CD8-positive, alpha-beta memory T cell (primary cell): ENCODE data around the gene YAF2. TPM values are rescaled to one million over a fixed set of nuclear protein-coding genes. Genes with fewer than 3 reads are reported as not detected.
"Not testable (repeated sequence)": the region's sequence is repeated elsewhere in the genome, so short reads cannot be mapped to it uniquely, and the experiment has no call there.

Source experiments
- CTCF ChIA-PET: fragments of 350-600 bp; sonication (Branson Sonifier 250); formaldehyde crosslinking; loops from one replicate; lab custom pipeline; 2021; ENCODE audit warnings: antibody characterized with exemption; lab: Charles Lee
- POLR2A ChIA-PET: fragments of 350-600 bp; sonication (Branson Sonifier 250); formaldehyde crosslinking; loops from one replicate; lab custom pipeline; 2021; ENCODE audit warnings: antibody characterized with exemption; lab: Charles Lee
- DNase-seq, 5 donors: peaks; one replicate each; pipeline versions ENCODE4 v3.0.0 to v3.0.0-alpha.2; 2020 to 2022; ENCODE audit warnings: mixed read lengths in 1 of 5
- H3K27ac ChIP-seq: one replicate; pipeline ENCODE4 v1.7.0; 2013; ENCODE audit warnings: low read depth, mild to moderate bottlenecking, low read length, moderate library complexity
- H3K27me3 ChIP-seq: 2 replicates; pipeline ENCODE4 v1.7.0; 2013; ENCODE audit warnings: low read length, mild to moderate bottlenecking; ENCODE audit not compliant: insufficient read depth, poor library complexity, severe bottlenecking
- H3K36me3 ChIP-seq: 2 replicates; pipeline ENCODE4 v1.7.0; 2013; ENCODE audit warnings: mild to moderate bottlenecking, low read length, moderate library complexity; ENCODE audit not compliant: insufficient read depth
- H3K4me1 ChIP-seq: 2 replicates; pipeline ENCODE4 v1.7.0; 2013; ENCODE audit warnings: mild to moderate bottlenecking, low read length, moderate library complexity; ENCODE audit not compliant: insufficient read depth
- H3K4me3 ChIP-seq: 2 replicates; pipeline ENCODE4 v1.7.0; 2013; ENCODE audit warnings: mild to moderate bottlenecking, low read length
- H3K9me3 ChIP-seq: 2 replicates; pipeline ENCODE4 v1.7.0; 2013; ENCODE audit warnings: mild to moderate bottlenecking, low read length
- H3K27ac Mint-ChIP-seq, 8 donors: one replicate each; pipeline ENCODE4 v1.8.0; 2020 to 2021; ENCODE audit warnings: mixed read lengths in 8 of 8, mild to moderate bottlenecking in 6 of 8, inconsistent platforms in 3 of 8, moderate library complexity in 3 of 8
- H3K27me3 Mint-ChIP-seq, 2 donors: one replicate each; pipeline ENCODE4 v1.8.0; 2020 to 2021; ENCODE audit warnings: mixed read lengths in 2 of 2, mild to moderate bottlenecking in 1 of 2, moderate library complexity in 1 of 2
- H3K36me3 Mint-ChIP-seq, 3 donors: one replicate each; pipeline ENCODE4 v1.8.0; 2020 to 2021; ENCODE audit warnings: mixed read lengths in 3 of 3, inconsistent platforms in 1 of 3, mild to moderate bottlenecking in 1 of 3
- H3K4me1 Mint-ChIP-seq, 3 donors: one replicate each; pipeline ENCODE4 v1.8.0; 2020 to 2021; ENCODE audit warnings: mixed read lengths in 3 of 3, inconsistent platforms in 1 of 3, mild to moderate bottlenecking in 1 of 3
- H3K4me3 Mint-ChIP-seq, 7 donors: one replicate each; pipeline ENCODE4 v1.8.0; 2020 to 2021; ENCODE audit warnings: mixed read lengths in 7 of 7, mild to moderate bottlenecking in 6 of 7, moderate library complexity in 4 of 7, inconsistent platforms in 2 of 7
- H3K9me3 Mint-ChIP-seq, 5 donors: one replicate each; pipeline ENCODE4 v1.8.0; 2020 to 2022; ENCODE audit warnings: mixed read lengths in 5 of 5, mild to moderate bottlenecking in 3 of 5, moderate library complexity in 2 of 5, inconsistent platforms in 1 of 5
- polyA plus RNA-seq: library from polyadenylated mRNA; unstranded; fragments of 300-500 nt; fragmentation: Illumina TruSeq; gene quantifications from one replicate; pipeline ENCODE4 v1.2.3, GENCODE V29; 2021
- total RNA-seq, 2 experiments: library from RNA; stranded (reverse); gene quantifications; one replicate each; pipeline ENCODE4 v1.2.3, GENCODE V29; 2021

The YAF2 gene
- total and polyA plus RNA-seq, 3 experiments from 2014 or later = 26.3 to 37.8 (median 36.2) TPM

DNA sequence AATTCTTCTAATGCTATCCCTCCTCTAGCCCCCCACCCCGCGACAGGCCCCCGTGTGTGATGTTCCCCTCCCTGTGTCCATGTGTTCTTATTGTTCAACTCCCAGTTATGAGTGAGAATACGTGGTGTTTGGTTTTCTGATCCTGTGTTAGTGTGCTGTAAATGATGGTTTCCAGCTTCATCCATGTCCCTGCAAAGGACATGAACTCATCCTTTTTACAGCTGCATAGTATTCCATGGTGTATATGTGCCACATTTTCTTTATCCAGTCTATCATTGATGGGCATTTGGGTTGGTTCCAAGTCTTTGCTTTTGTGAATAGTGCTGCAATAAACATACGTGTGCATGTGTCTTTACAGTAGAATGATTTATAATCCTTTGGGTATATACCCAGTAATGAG, 13.5 kb downstream of the YAF2 start:
- H3K27me3 ChIP-seq, H3K27ac ChIP-seq, H3K4me3 Mint-ChIP-seq, H3K4me3 ChIP-seq, POLR2A ChIA-PET, H3K9me3 ChIP-seq, CTCF ChIA-PET, DNase-seq, H3K9me3 Mint-ChIP-seq, H3K27me3 Mint-ChIP-seq, H3K36me3 ChIP-seq: not testable (repeated sequence)
- Mint-ChIP-seq H3K27ac (peak overlapping the region in 1 of 8 donors; percentile 26), H3K36me3 (peaks cover 1 to 15% (median 14%) of the 10 kb centered on the region in 3 donors), H3K4me1 (peaks cover 38 to 46% (median 45%) of the 10 kb centered on the region in 3 donors)
- peaks cover 13% of the 10 kb centered on the region for H3K4me1 ChIP-seq

DNA sequence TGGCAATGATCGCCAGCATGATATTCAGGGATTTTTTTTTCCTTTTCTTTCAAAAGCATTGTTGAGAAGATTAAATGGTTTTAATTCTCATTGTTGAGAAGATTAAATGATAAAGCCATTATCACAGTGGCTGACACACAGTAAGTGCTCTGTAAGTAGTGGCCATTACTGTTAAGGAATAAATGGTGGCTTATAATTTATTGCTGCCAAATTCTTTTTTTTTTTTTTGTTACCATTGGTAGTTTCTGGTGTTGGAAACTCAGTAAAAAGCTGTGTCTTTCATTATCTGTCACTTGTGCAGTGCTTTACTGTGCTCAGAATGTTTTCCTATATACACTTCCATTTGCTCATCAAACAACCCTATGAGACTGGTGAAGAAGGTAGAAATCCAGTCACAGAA, 15.3 kb downstream of the YAF2 start:
- ChIA-PET CTCF (no interaction called here), POLR2A (no interaction called here)
- H3K27ac Mint-ChIP-seq = no peak overlapping the region

DNA sequence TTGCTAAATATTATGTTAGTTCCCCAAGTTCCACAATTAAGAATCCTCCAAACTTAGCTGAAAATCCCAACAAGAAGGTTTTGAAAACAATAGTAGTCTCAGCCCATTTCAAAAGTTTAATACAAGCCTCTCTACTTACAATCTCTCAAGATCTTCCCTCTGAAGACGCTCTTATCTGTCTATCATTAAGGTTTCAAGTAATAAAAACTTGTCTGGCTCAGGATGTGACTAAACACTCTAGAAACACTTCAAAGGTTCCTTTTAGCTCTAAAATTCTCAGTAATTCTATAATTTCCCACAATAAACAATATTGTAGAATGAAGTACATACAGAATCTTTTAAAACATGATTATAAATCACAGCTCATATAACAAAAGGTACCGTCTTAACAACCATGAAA, 16.3 kb downstream of the YAF2 start:
- no peak overlapping the region for H3K4me3 ChIP-seq
- H3K36me3 Mint-ChIP-seq = peaks cover 1 to 15% (median 14%) of the 10 kb centered on the region in 3 donors
- CTCF ChIA-PET = no interaction called here
- no peaks in the 10 kb centered on the region for H3K9me3 ChIP-seq
- no peaks in the 10 kb centered on the region for H3K9me3 Mint-ChIP-seq
- H3K36me3 ChIP-seq = peaks cover 3% of the 10 kb centered on the region
- peaks cover 13% of the 10 kb centered on the region for H3K4me1 ChIP-seq
- peak overlapping the region in 1 of 8 donors; percentile 51 for H3K27ac Mint-ChIP-seq
- H3K4me3 Mint-ChIP-seq = peak overlapping the region in 2 of 7 donors; percentile 1 to 23
- DNase-seq = no peak
- no peaks in the 10 kb centered on the region for H3K27me3 Mint-ChIP-seq
- POLR2A ChIA-PET = no interaction called here
- peaks cover 54 to 69% (median 67%) of the 10 kb centered on the region in 3 donors for H3K4me1 Mint-ChIP-seq
- H3K27me3 ChIP-seq = no peaks in the 10 kb centered on the region
- H3K27ac ChIP-seq = no peak overlapping the region

More for the DNA sequence above, 15.3 kb downstream of the YAF2 start:
- DNase-seq = no peak
- peaks cover 51 to 64% (median 61%) of the 10 kb centered on the region in 3 donors for H3K4me1 Mint-ChIP-seq
- no peak overlapping the region for H3K27ac ChIP-seq
- H3K27me3 Mint-ChIP-seq = no peaks in the 10 kb centered on the region
- H3K4me1 ChIP-seq = peaks cover 13% of the 10 kb centered on the region
- no peaks in the 10 kb centered on the region for H3K9me3 Mint-ChIP-seq
- peaks cover 1 to 15% (median 14%) of the 10 kb centered on the region in 3 donors for H3K36me3 Mint-ChIP-seq
- no peak overlapping the region for H3K4me3 ChIP-seq
- no peaks in the 10 kb centered on the region for H3K9me3 ChIP-seq
- H3K4me3 Mint-ChIP-seq = no peak overlapping the region
- peaks cover 3% of the 10 kb centered on the region for H3K36me3 ChIP-seq
- no peaks in the 10 kb centered on the region for H3K27me3 ChIP-seq

DNA sequence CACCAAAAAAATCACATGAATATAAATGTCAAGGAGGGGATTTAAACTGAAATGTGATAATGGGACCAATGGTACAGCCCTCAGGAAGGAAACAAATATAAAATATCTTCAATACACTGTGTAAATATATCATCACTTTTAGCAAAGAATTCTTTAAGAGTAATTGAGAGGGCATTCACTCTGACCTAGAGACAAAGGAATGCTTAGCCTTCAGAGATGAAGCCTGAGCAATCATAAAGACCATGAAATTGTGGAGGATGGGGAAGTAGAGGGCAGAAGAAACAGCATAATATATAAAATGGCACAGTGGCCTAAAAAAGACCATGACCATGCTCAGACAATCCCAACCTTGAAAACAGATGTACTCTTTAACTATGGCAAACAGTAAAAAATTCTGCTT, 20.4 kb downstream of the YAF2 start:
- H3K36me3 Mint-ChIP-seq = peaks cover 0 to 3% (median 0%) of the 10 kb centered on the region in 3 donors
- Histone ChIP-seq H3K27ac (no peak overlapping the region), H3K36me3 (no peaks in the 10 kb centered on the region), H3K4me3 (no peak overlapping the region), H3K4me1 (peaks cover 9% of the 10 kb centered on the region), H3K9me3 (no peaks in the 10 kb centered on the region), H3K27me3 (no peaks in the 10 kb centered on the region)
- H3K4me3 Mint-ChIP-seq = no peak overlapping the region
- ChIA-PET CTCF (no interaction called here), POLR2A (no interaction called here)
- H3K9me3 Mint-ChIP-seq = no peaks in the 10 kb centered on the region
- H3K4me1 Mint-ChIP-seq = peaks cover 57 to 81% (median 81%) of the 10 kb centered on the region in 3 donors
- H3K27ac Mint-ChIP-seq = no peak overlapping the region
- no peaks in the 10 kb centered on the region for H3K27me3 Mint-ChIP-seq
- DNase-seq = no peak

DNA sequence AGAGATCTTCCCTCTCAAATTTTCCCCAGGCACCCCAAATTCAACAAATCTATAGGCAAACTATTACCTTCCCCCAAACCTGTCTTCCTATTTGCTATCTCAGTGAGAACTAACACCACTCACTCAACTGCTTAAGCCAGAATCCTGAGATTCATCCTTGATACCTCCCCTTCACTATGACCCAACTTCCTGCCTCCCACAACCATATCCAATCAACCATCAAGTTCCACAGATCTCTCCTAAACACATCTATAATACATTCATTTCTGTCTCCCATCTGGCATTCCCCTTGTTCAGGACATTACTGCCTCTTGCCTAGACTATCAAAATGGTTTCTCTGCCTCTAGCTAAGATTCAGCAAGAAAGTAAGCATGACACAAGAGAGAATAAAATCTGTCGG, 21.3 kb downstream of the YAF2 start:
- H3K36me3 ChIP-seq = no peaks in the 10 kb centered on the region
- Mint-ChIP-seq H3K4me3 (no peak overlapping the region), H3K27ac (peak overlapping the region in 5 of 8 donors; percentile 1 to 49 (median 23)), H3K27me3 (no peaks in the 10 kb centered on the region), H3K36me3 (peaks cover 0 to 3% (median 1%) of the 10 kb centered on the region in 3 donors), H3K4me1 (peaks cover 51 to 77% (median 76%) of the 10 kb centered on the region in 3 donors), H3K9me3 (no peaks in the 10 kb centered on the region)
- no peak for DNase-seq
- H3K4me1 ChIP-seq = peaks cover 2% of the 10 kb centered on the region
- H3K27me3 ChIP-seq = no peaks in the 10 kb centered on the region
- POLR2A ChIA-PET = no interaction called here
- H3K4me3 ChIP-seq = no peak overlapping the region
- CTCF ChIA-PET = no interaction called here
- no peaks in the 10 kb centered on the region for H3K9me3 ChIP-seq
- no peak overlapping the region for H3K27ac ChIP-seq

GRCh38 chr12:42215759-42216158, 22.3 kb downstream of the YAF2 start:
- POLR2A ChIA-PET, CTCF ChIA-PET: not testable (repeated sequence)

DNA sequence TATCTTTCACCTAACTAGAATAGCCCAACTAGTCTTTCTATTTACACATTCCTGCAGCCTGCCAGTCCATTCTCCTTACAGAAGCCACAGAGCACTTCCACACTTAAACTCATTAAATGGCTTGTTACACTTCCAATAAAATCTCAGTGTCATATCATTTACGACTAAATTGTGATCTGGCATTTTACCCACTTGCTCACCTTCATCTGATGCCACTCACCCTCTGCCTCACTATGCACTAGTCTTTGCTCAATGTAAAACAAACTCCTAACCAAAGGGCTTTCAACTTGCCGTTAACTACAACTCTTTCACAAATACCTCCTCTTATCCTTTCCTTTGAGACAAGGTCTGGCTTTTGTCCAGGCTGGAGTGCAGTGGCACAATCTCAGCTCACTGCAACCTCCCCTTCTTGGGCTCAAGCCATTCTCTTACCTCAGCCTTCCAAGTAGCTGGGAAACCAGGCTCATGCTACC, 24.1 kb downstream of the YAF2 start:
- Histone ChIP-seq H3K27me3 (no peaks in the 10 kb centered on the region), H3K36me3 (peaks cover 6% of the 10 kb centered on the region), H3K4me3 (no peak overlapping the region), H3K4me1 (no peaks in the 10 kb centered on the region), H3K9me3 (no peaks in the 10 kb centered on the region), H3K27ac (no peak overlapping the region)
- Mint-ChIP-seq H3K27me3 (no peaks in the 10 kb centered on the region), H3K36me3 (peaks cover 3 to 14% (median 4%) of the 10 kb centered on the region in 3 donors), H3K4me1 (peaks cover 33 to 62% (median 57%) of the 10 kb centered on the region in 3 donors), H3K9me3 (no peaks in the 10 kb centered on the region), H3K27ac (peak overlapping the region in 3 of 8 donors; percentile 6 to 66 (median 35)), H3K4me3 (peak overlapping the region in 1 of 7 donors; percentile 62)
- ChIA-PET CTCF (no interaction called here), POLR2A (no interaction called here)
- DNase-seq = no peak

More at GRCh38 chr12:42215759-42216158, 22.3 kb downstream of the YAF2 start:
- H3K27me3 Mint-ChIP-seq, H3K9me3 ChIP-seq, H3K4me1 ChIP-seq, H3K36me3 ChIP-seq, DNase-seq, H3K4me3 ChIP-seq, H3K4me3 Mint-ChIP-seq, H3K27ac ChIP-seq, H3K36me3 Mint-ChIP-seq, H3K9me3 Mint-ChIP-seq, H3K27me3 ChIP-seq: not testable (repeated sequence)
- Mint-ChIP-seq H3K27ac (peak overlapping the region in 1 of 8 donors; percentile 1), H3K4me1 (peaks cover 46 to 67% (median 67%) of the 10 kb centered on the region in 3 donors)

DNA sequence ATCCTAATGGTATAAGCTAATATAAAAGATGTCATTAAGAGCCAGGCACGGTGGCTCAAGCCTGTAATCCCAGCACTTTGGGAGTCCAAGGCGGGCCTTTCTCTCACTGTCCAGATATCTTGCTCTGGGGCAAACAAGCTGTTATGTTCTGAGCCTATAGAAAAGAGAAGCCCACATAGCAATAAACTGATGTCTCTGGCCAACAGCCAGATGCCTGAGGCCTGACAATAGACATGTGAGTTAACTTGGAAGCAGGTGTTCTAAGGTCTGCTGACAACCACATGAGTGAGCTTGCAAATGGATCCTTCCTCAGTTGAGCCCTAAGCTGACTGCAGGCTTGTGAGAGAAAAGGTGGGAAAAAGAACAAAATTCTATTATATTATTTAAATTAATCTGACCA, 25.0 kb downstream of the YAF2 start:
- no peak for DNase-seq
- ChIA-PET CTCF (no interaction called here), POLR2A (no interaction called here)
- no peaks in the 10 kb centered on the region for H3K27me3 ChIP-seq
- H3K27ac ChIP-seq = no peak overlapping the region
- no peaks in the 10 kb centered on the region for H3K27me3 Mint-ChIP-seq
- H3K36me3 ChIP-seq = peaks cover 6% of the 10 kb centered on the region
- H3K4me3 ChIP-seq = no peak overlapping the region
- no peak overlapping the region for H3K4me3 Mint-ChIP-seq
- H3K36me3 Mint-ChIP-seq = peaks cover 4 to 21% (median 6%) of the 10 kb centered on the region in 3 donors
- H3K27ac Mint-ChIP-seq = no peak overlapping the region
- H3K9me3 ChIP-seq = no peaks in the 10 kb centered on the region
- no peaks in the 10 kb centered on the region for H3K4me1 ChIP-seq
- no peaks in the 10 kb centered on the region for H3K9me3 Mint-ChIP-seq
- peaks cover 30 to 58% (median 55%) of the 10 kb centered on the region in 3 donors for H3K4me1 Mint-ChIP-seq
